Measurements from ENCODE around the gene CACYBP.

DNA sequence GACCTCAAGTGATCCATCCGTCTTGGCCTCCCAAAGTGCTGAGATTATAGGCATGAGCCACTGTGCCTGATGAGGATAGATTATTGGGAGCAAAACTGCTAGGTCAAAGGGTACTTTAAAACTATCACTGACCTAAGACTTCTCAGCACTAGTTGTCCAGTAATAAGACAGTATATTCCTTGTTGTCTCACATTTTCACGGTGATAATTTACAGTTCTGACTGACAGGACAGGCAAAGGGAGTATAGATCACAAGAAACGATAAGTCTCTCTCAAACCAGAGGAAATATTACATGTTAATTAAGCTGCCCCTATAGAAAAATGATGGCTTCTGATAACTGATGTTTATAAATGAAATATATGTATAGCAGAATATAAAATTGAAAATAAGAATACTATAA, 19.8 kb downstream of the CACYBP start:
- TF ChIP-seq, protein P1, sequence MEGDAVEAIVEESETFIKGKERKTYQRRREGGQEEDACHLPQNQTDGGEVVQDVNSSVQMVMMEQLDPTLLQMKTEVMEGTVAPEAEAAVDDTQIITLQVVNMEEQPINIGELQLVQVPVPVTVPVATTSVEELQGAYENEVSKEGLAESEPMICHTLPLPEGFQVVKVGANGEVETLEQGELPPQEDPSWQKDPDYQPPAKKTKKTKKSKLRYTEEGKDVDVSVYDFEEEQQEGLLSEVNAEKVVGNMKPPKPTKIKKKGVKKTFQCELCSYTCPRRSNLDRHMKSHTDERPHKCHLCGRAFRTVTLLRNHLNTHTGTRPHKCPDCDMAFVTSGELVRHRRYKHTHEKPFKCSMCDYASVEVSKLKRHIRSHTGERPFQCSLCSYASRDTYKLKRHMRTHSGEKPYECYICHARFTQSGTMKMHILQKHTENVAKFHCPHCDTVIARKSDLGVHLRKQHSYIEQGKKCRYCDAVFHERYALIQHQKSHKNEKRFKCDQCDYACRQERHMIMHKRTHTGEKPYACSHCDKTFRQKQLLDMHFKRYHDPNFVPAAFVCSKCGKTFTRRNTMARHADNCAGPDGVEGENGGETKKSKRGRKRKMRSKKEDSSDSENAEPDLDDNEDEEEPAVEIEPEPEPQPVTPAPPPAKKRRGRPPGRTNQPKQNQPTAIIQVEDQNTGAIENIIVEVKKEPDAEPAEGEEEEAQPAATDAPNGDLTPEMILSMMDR (IDR thresholded peaks at IDR 0.05 in 8 of 11, conservative IDR thresholded peaks at IDR 0.05 in 3 of 11): no peak
- TF ChIP-seq POLR2A (IDR thresholded peaks at IDR 0.05) (no peak), POLR2AphosphoS5 (IDR thresholded peaks at IDR 0.05) (no peak)

All from spleen (tissue), 7 donors.